ENCODE results near the gene CALHM5. TPM values are rescaled to one million over a fixed set of nuclear protein-coding genes. Genes with fewer than 3 reads are reported as not detected.

Gene CALHM5
- total RNA-seq, 1 donor from 2014 or later = 1.8 TPM

GRCh38 chr6:116547358-116547757 lies 35.9 kb downstream of the CALHM5 start:
- no peaks in the 10 kb centered on the region for H3K9me3 Mint-ChIP-seq (ENCODE audit: unreplicated experiment)
- no peak for TF ChIP-seq EZH2 (IDR thresholded peaks at IDR 0.05; ENCODE audit: insufficient read depth, low read length)
- TF ChIP-seq, protein P1, sequence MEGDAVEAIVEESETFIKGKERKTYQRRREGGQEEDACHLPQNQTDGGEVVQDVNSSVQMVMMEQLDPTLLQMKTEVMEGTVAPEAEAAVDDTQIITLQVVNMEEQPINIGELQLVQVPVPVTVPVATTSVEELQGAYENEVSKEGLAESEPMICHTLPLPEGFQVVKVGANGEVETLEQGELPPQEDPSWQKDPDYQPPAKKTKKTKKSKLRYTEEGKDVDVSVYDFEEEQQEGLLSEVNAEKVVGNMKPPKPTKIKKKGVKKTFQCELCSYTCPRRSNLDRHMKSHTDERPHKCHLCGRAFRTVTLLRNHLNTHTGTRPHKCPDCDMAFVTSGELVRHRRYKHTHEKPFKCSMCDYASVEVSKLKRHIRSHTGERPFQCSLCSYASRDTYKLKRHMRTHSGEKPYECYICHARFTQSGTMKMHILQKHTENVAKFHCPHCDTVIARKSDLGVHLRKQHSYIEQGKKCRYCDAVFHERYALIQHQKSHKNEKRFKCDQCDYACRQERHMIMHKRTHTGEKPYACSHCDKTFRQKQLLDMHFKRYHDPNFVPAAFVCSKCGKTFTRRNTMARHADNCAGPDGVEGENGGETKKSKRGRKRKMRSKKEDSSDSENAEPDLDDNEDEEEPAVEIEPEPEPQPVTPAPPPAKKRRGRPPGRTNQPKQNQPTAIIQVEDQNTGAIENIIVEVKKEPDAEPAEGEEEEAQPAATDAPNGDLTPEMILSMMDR (IDR thresholded peaks at IDR 0.05; ENCODE audit: insufficient read depth, low read depth, low read length) = no peak
- no peak for FAIRE-seq
- Histone ChIP-seq H4K20me1 (ENCODE audit: insufficient read depth, low read length) (no peaks in the 10 kb centered on the region), H3K79me2 (ENCODE audit: insufficient read depth, low read length) (no peaks in the 10 kb centered on the region), H3K4me2 (ENCODE audit: low read length) (no peak overlapping the region), H3K4me1 (ENCODE audit: insufficient read depth, low read length) (no peaks in the 10 kb centered on the region), H3K36me3 (ENCODE audit: insufficient read depth, low read length) (no peaks in the 10 kb centered on the region), H3K27ac (ENCODE audit: low read depth, low read length) (no peak overlapping the region), H2AFZ (ENCODE audit: low read depth, low read length) (no peak overlapping the region), H3K9ac (ENCODE audit: low read length) (no peak overlapping the region), H3K4me3 (ENCODE audit: insufficient read depth, low read depth, low read length) (no peak overlapping the region), H3K9me3 (ENCODE audit: insufficient read depth, low read depth, low read length) (no peaks in the 10 kb centered on the region), H3K27me3 (ENCODE audit: insufficient read depth, low read length) (no peaks in the 10 kb centered on the region)
- no peak overlapping the region for H3K4me3 Mint-ChIP-seq (ENCODE audit: unreplicated experiment)
- no peaks in the 10 kb centered on the region for H3K4me1 Mint-ChIP-seq (ENCODE audit: low read depth, unreplicated experiment)
- H3K36me3 Mint-ChIP-seq (ENCODE audit: low read depth, unreplicated experiment) = no peaks in the 10 kb centered on the region
- no peaks in the 10 kb centered on the region for H3K27me3 Mint-ChIP-seq (ENCODE audit: low read depth, unreplicated experiment)
- no peak for DNase-seq (ENCODE audit: low read depth)
- H3K27ac Mint-ChIP-seq (ENCODE audit: unreplicated experiment) = no peak overlapping the region

DNA sequence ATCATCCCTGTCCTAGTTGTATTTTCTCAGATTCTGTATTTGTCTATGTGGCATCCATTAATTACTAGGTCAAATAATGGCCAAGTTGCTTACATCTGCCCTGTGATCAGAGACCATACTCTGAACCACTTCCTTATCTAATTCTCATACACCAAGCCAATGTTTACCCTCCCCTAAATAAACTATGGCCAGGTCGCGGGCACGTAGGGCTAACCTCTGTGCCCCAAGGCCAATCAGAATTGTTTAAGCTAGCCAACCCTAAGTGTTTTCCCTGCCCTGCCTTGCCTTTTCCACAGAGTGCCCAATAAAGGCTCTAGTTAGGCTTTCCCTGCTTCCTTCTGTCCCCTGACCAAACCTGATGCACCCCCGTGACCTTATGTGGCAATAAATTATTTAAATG lies 39.4 kb downstream of the CALHM5 start:
- H4K20me1 ChIP-seq (ENCODE audit: insufficient read depth, low read length) = no peaks in the 10 kb centered on the region
- peaks cover 4% of the 10 kb centered on the region for H3K4me1 ChIP-seq (ENCODE audit: insufficient read depth, low read length)
- no peaks in the 10 kb centered on the region for H3K27me3 ChIP-seq (ENCODE audit: insufficient read depth, low read length)
- peaks cover 2% of the 10 kb centered on the region for H3K4me1 Mint-ChIP-seq (ENCODE audit: low read depth, unreplicated experiment)
- no peaks in the 10 kb centered on the region for H3K79me2 ChIP-seq (ENCODE audit: insufficient read depth, low read length)
- TF ChIP-seq, protein P1 (IDR thresholded peaks at IDR 0.05; ENCODE audit: insufficient read depth, low read depth, low read length) = no peak
- TF ChIP-seq EZH2 (IDR thresholded peaks at IDR 0.05; ENCODE audit: insufficient read depth, low read length) = no peak
- H2AFZ ChIP-seq (ENCODE audit: low read depth, low read length) = no peak overlapping the region
- no peak overlapping the region for H3K4me3 ChIP-seq (ENCODE audit: insufficient read depth, low read depth, low read length)
- H3K36me3 ChIP-seq (ENCODE audit: insufficient read depth, low read length) = no peaks in the 10 kb centered on the region
- no peak overlapping the region for H3K27ac ChIP-seq (ENCODE audit: low read depth, low read length)
- no peak overlapping the region for H3K27ac Mint-ChIP-seq (ENCODE audit: unreplicated experiment)
- no peak overlapping the region for H3K4me2 ChIP-seq (ENCODE audit: low read length)
- H3K9me3 ChIP-seq (ENCODE audit: insufficient read depth, low read depth, low read length) = no peaks in the 10 kb centered on the region
- no peaks in the 10 kb centered on the region for H3K36me3 Mint-ChIP-seq (ENCODE audit: low read depth, unreplicated experiment)
- H3K4me3 Mint-ChIP-seq (ENCODE audit: unreplicated experiment) = no peak overlapping the region
- H3K9ac ChIP-seq (ENCODE audit: low read length) = no peak overlapping the region
- H3K27me3 Mint-ChIP-seq (ENCODE audit: low read depth, unreplicated experiment) = peaks cover 4% of the 10 kb centered on the region
- FAIRE-seq (no peak), DNase-seq (ENCODE audit: low read depth) (no peak)
- H3K9me3 Mint-ChIP-seq (ENCODE audit: unreplicated experiment) = no peaks in the 10 kb centered on the region

DNA sequence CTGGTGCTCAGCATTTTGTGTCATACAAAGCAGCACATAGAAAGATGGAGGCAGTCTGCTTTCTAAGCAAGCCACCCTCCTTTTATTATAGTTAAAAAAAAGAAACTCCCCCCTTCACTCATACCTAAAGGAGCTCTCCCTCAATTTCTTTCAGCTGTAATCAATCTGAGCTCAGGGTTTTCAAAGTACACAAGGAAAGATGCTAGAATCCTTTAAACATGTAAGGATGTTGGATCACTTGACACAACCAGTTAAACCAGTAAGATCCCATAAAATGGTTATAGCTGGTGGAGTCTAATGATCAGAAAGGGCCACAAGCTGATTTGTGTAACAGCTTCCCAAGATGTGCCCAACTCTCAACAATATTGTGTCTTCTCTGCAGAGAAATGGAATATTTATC lies 42.0 kb downstream of the CALHM5 start, which contains the start of gene CALHM4:
Gene CALHM4, plus strand, starts transcription at position 301 of the 400 bp plus-strand sequence. Its CDS starts 43 bp downstream, at position 344.
- Histone ChIP-seq H3K9me3 (ENCODE audit: insufficient read depth, low read depth, low read length) (no peaks in the 10 kb centered on the region), H3K27me3 (ENCODE audit: insufficient read depth, low read length) (no peaks in the 10 kb centered on the region), H3K36me3 (ENCODE audit: insufficient read depth, low read length) (no peaks in the 10 kb centered on the region), H3K4me3 (ENCODE audit: insufficient read depth, low read depth, low read length) (no peak within 1 kb of the TSS), H3K27ac (ENCODE audit: low read depth, low read length) (no peak within 1 kb of the TSS), H2AFZ (ENCODE audit: low read depth, low read length) (no peak within 1 kb of the TSS), H3K9ac (ENCODE audit: low read length) (no peak within 1 kb of the TSS), H3K79me2 (ENCODE audit: insufficient read depth, low read length) (no peaks in the 10 kb centered on the region), H3K4me2 (ENCODE audit: low read length) (no peak within 1 kb of the TSS), H3K4me1 (ENCODE audit: insufficient read depth, low read length) (peaks cover 21% of the 10 kb centered on the region), H4K20me1 (ENCODE audit: insufficient read depth, low read length) (no peaks in the 10 kb centered on the region)
- Mint-ChIP-seq H3K27me3 (ENCODE audit: low read depth, unreplicated experiment) (peaks cover 4% of the 10 kb centered on the region), H3K4me1 (ENCODE audit: low read depth, unreplicated experiment) (peaks cover 14% of the 10 kb centered on the region), H3K27ac (ENCODE audit: unreplicated experiment) (no peak within 1 kb of the TSS), H3K36me3 (ENCODE audit: low read depth, unreplicated experiment) (no peaks in the 10 kb centered on the region), H3K9me3 (ENCODE audit: unreplicated experiment) (no peaks in the 10 kb centered on the region), H3K4me3 (ENCODE audit: unreplicated experiment) (no peak within 1 kb of the TSS)
- FAIRE-seq = no peak
- DNase-seq (ENCODE audit: low read depth) = no peak
- no peak for TF ChIP-seq EZH2 (IDR thresholded peaks at IDR 0.05; ENCODE audit: insufficient read depth, low read length)
